ENCODE results near the gene MRTFB.

DNA sequence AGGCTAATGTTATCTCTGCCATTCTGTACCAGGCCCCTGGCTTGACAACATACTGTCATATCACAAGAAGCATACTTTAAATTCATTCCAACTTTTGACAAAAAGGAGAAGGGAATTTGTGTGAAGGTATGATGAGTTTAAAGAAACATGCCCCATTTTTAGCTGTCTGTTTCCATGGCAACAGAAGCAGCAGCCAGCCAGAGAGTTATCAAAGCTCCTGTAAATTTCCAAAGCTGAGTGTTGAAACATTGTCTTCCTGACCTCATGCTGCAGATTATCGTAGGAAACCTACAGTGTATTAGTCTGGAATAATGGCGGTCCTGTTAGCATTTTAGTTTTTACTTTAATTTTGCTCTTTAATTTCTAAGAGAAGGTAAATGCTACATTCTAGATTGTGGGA lies 124.9 kb downstream of the MRTFB start:
- TF ChIP-seq, protein P1, sequence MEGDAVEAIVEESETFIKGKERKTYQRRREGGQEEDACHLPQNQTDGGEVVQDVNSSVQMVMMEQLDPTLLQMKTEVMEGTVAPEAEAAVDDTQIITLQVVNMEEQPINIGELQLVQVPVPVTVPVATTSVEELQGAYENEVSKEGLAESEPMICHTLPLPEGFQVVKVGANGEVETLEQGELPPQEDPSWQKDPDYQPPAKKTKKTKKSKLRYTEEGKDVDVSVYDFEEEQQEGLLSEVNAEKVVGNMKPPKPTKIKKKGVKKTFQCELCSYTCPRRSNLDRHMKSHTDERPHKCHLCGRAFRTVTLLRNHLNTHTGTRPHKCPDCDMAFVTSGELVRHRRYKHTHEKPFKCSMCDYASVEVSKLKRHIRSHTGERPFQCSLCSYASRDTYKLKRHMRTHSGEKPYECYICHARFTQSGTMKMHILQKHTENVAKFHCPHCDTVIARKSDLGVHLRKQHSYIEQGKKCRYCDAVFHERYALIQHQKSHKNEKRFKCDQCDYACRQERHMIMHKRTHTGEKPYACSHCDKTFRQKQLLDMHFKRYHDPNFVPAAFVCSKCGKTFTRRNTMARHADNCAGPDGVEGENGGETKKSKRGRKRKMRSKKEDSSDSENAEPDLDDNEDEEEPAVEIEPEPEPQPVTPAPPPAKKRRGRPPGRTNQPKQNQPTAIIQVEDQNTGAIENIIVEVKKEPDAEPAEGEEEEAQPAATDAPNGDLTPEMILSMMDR (IDR thresholded peaks at IDR 0.05 in 4 of 5, conservative IDR thresholded peaks at IDR 0.05 in 1 of 5): no peak
- TF ChIP-seq POLR2A (IDR thresholded peaks at IDR 0.05): no peak

All from gastrocnemius medialis (tissue), 4 donors.